K562 (cell line): ENCODE results near the gene DPH1.

ENCODE experiments used
- CTCF ChIP-seq, 3 experiments: IDR thresholded peaks in 2 of 3; conservative IDR thresholded peaks in 1 of 3; 2 replicates each; pipeline ENCODE4 v1.5.1; 2011 to 2012; ENCODE audit warnings: low read length in 3 of 3, mild to moderate bottlenecking in 3 of 3, control low read depth in 2 of 3, improper control_type of control experiment in 1 of 3, inconsistent platforms in 1 of 3, low read depth in 1 of 3, mixed read lengths in 1 of 3, moderate library complexity in 1 of 3; ENCODE audit not compliant: insufficient read depth in 2 of 3
- POLR2A ChIP-seq: fragments of 450-650 bp; conservative IDR thresholded peaks from 2 replicates; pipeline ENCODE4 v1.6.1; 2016
- RAD21 ChIP-seq, 2 experiments: fragments of 250-450 bp in 1 of 2; fragments of 450-650 bp in 1 of 2; sonication (Bioruptor Pico) in 1 of 2; formaldehyde crosslinking in 1 of 2; IDR thresholded peaks in 1 of 2; conservative IDR thresholded peaks in 1 of 2; 2 replicates each; pipeline versions ENCODE4 v1.4.0 to v1.8.0; 2020 to 2022; ENCODE audit warnings: mild to moderate bottlenecking in 2 of 2, moderate library complexity in 1 of 2
- SMARCE1 ChIP-seq: fragments of 450-650 bp; IDR thresholded peaks from 2 replicates; pipeline ENCODE4 v1.7.1; 2016; ENCODE audit warnings: mild to moderate bottlenecking
- TFAP4 ChIP-seq: sonication (generic); formaldehyde crosslinking; IDR thresholded peaks from 2 replicates; pipeline ENCODE4 v1.8.0; 2022; ENCODE audit warnings: missing genetic modification reagents, mild to moderate bottlenecking, moderate library complexity, borderline replicate concordance
- ZBTB33 ChIP-seq: sonication (generic); formaldehyde crosslinking; IDR thresholded peaks from 2 replicates; pipeline ENCODE4 v1.8.1; 2023; ENCODE audit warnings: mild to moderate bottlenecking, missing genetic modification reagents
- ZNF121 ChIP-seq: sonication (generic); formaldehyde crosslinking; conservative IDR thresholded peaks from 2 replicates; pipeline ENCODE4 v1.8.0; 2022; ENCODE audit warnings: missing genetic modification reagents
- ZNF146 ChIP-seq: IDR thresholded peaks from one replicate; pipeline ENCODE4 v1.6.1; 2018; ENCODE audit warnings: missing compliant biosample characterization; ENCODE audit not compliant: unreplicated experiment
- ZNF197 ChIP-seq: fragments of 200-800 bp; sonication (Bioruptor generic); IDR thresholded peaks from 2 replicates; pipeline ENCODE4 v1.6.1; 2016; ENCODE audit warnings: low read depth, missing genetic modification characterization, missing compliant biosample characterization
- ZNF589 ChIP-seq: fragments of 200-800 bp; sonication (Bioruptor generic); IDR thresholded peaks from 2 replicates; pipeline ENCODE4 v1.6.1; 2016; ENCODE audit warnings: low read depth, missing genetic modification characterization, missing compliant biosample characterization
- ZNF609 ChIP-seq: sonication (generic); formaldehyde crosslinking; IDR thresholded peaks from 2 replicates; pipeline ENCODE4 v1.8.1; 2023; ENCODE audit warnings: missing genetic modification reagents, mild to moderate bottlenecking, borderline replicate concordance
- ZNF644 ChIP-seq: fragments of 200-800 bp; sonication (Bioruptor generic); IDR thresholded peaks from 2 replicates; pipeline ENCODE4 v1.6.1; 2016; ENCODE audit warnings: low read depth, missing genetic modification characterization, missing compliant biosample characterization
- ZNF699 ChIP-seq: fragments of 250-450 bp; sonication (Bioruptor Pico); IDR thresholded peaks from 2 replicates; pipeline ENCODE4 v1.8.0; 2021; ENCODE audit warnings: mild to moderate bottlenecking, moderate library complexity; ENCODE audit not compliant: insufficient replicate concordance

GRCh38 chr17:2018716-2019510 lies 11.0 kb upstream of the DPH1 start:
- TF ChIP-seq ZNF121 (CRISPR knock-in tag) (no peak), ZNF644 (tag) (no peak), POLR2A (no peak), ZNF197 (CRISPR knock-in tag) (no peak), ZNF699 (CRISPR knock-in tag) (no peak), ZNF609 (CRISPR knock-in tag) (no peak), RAD21 (CRISPR knock-in tag; conservative IDR thresholded peaks at IDR 0.05 in 1 of 2, IDR thresholded peaks at IDR 0.05 in 1 of 2) (no peak), ZNF146 (CRISPR knock-in tag) (no peak), TFAP4 (CRISPR knock-in tag) (no peak), ZBTB33 (CRISPR knock-in tag) (no peak), ZNF589 (CRISPR knock-in tag) (no peak), CTCF (IDR thresholded peaks at IDR 0.05 in 2 of 3, conservative IDR thresholded peaks at IDR 0.05 in 1 of 3; ENCODE audit: insufficient read depth in 2 of 3, low read depth in 1 of 3, low read length in 3 of 3) (no peak), SMARCE1 (no peak)
